Suprapubic skin (tissue), 4 donors: ENCODE measurements around the gene GAP43. TPM values are rescaled to one million over a fixed set of nuclear protein-coding genes. Genes with fewer than 3 reads are reported as not detected.

ENCODE experiments used
- DNase-seq, 2 donors: peaks; one replicate each; pipeline ENCODE4 v3.0.0-alpha.2; 2019; ENCODE audit warnings: low spot score in 2 of 2
- H3K27ac ChIP-seq: fragments of 200-600 bp; sonication (generic); one replicate; pipeline ENCODE4 v1.5.1; 2019
- H3K27me3 ChIP-seq: fragments of 200-600 bp; sonication (generic); one replicate; pipeline ENCODE4 v1.5.1; 2019
- H3K36me3 ChIP-seq: fragments of 200-600 bp; sonication (generic); one replicate; pipeline ENCODE4 v1.5.1; 2019
- H3K4me1 ChIP-seq: fragments of 200-600 bp; sonication (generic); one replicate; pipeline ENCODE4 v1.5.1; 2019
- H3K4me3 ChIP-seq: fragments of 200-600 bp; sonication (generic); one replicate; pipeline ENCODE4 v1.5.1; 2019; ENCODE audit warnings: mild to moderate bottlenecking
- H3K9me3 ChIP-seq: fragments of 200-600 bp; sonication (generic); one replicate; pipeline ENCODE4 v1.5.1; 2019
- EP300 ChIP-seq: sonication (generic); formaldehyde crosslinking; IDR thresholded peaks from one replicate; pipeline ENCODE4 v1.6.1; 2017; ENCODE audit warnings: antibody characterized with exemption
- POLR2A ChIP-seq, 2 donors: fragments of 450-650 bp; IDR thresholded peaks; one replicate each; pipeline ENCODE4 v1.6.1; 2017; ENCODE audit warnings: antibody characterized with exemption in 2 of 2, mild to moderate bottlenecking in 2 of 2, moderate library complexity in 2 of 2
- POLR2AphosphoS5 ChIP-seq, 3 donors: sonication (generic); formaldehyde crosslinking; IDR thresholded peaks; one replicate each; pipeline ENCODE4 v1.6.1; 2017; ENCODE audit warnings: antibody characterized with exemption in 3 of 3
- WGBS: methylation state at CpG from one replicate; pipeline ENCODE4 v1.1.5; 2018; 5-methylcytosine and 5-hydroxymethylcytosine counted together
- total RNA-seq, 4 donors: library from RNA; depleted of rRNA; stranded (reverse); fragments of >200 nt; gene quantifications; one replicate each; pipeline ENCODE4 v1.1.0, GENCODE V29; 2016
- TF ChIP-seq, protein P1 (sequence below), 2 donors: fragments of 200-600 bp in 1 of 2; fragments of 450-650 bp in 1 of 2; sonication (generic) in 1 of 2; IDR thresholded peaks; one replicate each; pipeline ENCODE4 v1.5.1; 2016 to 2019; ENCODE audit warnings: antibody characterized with exemption in 2 of 2, mild to moderate bottlenecking in 1 of 2, moderate library complexity in 1 of 2

GAP43 gene, protein sequence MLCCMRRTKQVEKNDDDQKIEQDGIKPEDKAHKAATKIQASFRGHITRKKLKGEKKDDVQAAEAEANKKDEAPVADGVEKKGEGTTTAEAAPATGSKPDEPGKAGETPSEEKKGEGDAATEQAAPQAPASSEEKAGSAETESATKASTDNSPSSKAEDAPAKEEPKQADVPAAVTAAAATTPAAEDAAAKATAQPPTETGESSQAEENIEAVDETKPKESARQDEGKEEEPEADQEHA
- total RNA-seq: not detected

DNA sequence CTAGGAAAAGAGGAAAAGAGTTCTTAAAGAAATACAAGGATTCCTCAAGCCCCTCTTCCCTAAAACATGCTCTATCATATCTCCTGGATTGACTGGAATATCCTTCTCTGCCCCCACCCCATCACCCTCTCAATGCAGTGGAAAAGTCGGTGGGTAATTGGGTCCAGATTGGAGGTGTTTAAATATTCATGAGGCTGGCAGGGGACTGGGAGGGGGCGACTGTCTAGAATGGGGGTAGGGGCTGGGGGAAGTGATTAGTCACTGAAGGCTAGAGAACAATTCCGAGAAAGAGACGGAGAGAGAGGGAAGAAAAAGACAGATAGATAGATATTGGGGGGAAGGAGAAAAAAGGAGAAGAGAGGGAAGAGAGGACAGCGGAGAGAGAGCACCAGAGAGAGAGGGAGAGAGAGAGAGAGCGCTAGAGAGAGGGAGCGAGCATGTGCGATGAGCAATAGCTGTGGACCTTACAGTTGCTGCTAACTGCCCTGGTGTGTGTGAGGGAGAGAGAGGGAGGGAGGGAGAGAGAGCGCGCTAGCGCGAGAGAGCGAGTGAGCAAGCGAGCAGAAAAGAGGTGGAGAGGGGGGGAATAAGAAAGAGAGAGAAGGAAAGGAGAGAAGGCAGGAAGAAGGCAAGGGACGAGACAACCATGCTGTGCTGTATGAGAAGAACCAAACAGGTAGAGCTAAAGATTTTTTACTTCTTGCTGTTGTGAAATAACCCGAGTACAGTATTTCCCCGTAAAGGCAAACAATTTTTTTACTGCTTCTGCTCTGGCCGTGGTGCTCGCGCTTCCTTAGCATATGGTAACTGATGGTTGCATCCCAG, at the start of gene GAP43:
TSS of gene GAP43 (plus strand) at position 467 of the 825 bp plus-strand sequence. CDS start at position 647, 180 bp downstream.
- Histone ChIP-seq H3K27ac (no peak within 1 kb of the TSS), H3K4me1 (peaks cover 18% of the 10 kb centered on the region), H3K36me3 (no peaks in the 10 kb centered on the region), H3K27me3 (peaks cover 24% of the 10 kb centered on the region), H3K4me3 (peak within 1 kb of the TSS; percentile 14), H3K9me3 (no peaks in the 10 kb centered on the region)
- 7% methylated on average over 20 of the region's 20 CpGs for WGBS
- TF ChIP-seq, protein P1, sequence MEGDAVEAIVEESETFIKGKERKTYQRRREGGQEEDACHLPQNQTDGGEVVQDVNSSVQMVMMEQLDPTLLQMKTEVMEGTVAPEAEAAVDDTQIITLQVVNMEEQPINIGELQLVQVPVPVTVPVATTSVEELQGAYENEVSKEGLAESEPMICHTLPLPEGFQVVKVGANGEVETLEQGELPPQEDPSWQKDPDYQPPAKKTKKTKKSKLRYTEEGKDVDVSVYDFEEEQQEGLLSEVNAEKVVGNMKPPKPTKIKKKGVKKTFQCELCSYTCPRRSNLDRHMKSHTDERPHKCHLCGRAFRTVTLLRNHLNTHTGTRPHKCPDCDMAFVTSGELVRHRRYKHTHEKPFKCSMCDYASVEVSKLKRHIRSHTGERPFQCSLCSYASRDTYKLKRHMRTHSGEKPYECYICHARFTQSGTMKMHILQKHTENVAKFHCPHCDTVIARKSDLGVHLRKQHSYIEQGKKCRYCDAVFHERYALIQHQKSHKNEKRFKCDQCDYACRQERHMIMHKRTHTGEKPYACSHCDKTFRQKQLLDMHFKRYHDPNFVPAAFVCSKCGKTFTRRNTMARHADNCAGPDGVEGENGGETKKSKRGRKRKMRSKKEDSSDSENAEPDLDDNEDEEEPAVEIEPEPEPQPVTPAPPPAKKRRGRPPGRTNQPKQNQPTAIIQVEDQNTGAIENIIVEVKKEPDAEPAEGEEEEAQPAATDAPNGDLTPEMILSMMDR (IDR thresholded peaks at IDR 0.05): no peak
- TF ChIP-seq EP300 (no peak), POLR2A (IDR thresholded peaks at IDR 0.05) (no peak), POLR2AphosphoS5 (IDR thresholded peaks at IDR 0.05) (no peak)
- DNase-seq: no peak

DNA sequence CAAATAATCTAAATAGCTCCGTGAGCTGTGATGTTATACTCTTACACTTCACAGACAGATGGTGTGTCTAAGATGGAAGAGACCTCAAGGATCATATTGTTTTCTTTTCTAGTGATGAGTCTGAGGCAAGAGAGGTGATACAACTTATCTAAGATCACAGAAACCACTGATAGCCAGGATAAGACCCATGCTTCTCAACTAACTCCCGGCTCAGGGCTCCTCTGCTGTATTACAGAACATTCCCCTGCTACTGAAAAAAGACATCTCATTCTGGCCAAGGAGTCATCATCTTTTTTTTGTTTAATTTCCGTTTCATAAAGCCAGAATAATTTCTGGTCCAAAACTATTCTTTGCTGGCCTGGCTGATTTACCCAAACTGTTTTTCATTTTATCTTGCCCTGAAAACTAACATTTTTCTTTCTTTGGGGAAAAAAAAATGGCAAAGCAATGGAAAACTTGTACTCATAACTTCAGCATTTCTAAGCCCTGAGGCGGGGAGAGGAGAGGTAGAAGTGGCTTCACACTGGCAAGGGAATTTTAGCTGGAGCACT, 46.9 kb upstream of the GAP43 start:
- TF ChIP-seq, protein P1 (IDR thresholded peaks at IDR 0.05): no peak
- TF ChIP-seq EP300: no peak
- WGBS: 38% methylated on average over 4 of the region's 4 CpGs

DNA sequence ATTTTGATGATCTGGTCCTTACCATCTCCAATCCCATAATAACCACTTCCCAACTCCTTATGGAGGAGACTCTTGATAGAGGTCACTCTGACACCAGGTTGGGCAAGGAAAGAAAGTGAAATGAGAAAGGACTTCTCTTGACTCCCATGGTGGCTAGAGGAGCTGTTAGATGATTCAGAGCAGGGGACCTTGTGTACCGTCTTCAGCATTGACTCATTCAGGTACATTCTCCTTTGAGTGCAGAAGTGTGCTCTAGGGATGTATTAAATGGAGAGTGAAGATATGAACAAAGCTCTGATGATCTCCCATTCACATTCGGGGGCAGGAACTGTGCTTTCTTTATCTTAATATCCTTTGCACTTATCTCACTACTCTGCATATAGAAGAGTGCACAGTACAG, 46.3 kb upstream of the GAP43 start:
- 89% methylated on average over 2 of the region's 2 CpGs for WGBS

More for the DNA sequence above, 46.9 kb upstream of the GAP43 start:
- no peak overlapping the region for H3K27ac ChIP-seq
- H3K27me3 ChIP-seq: no peaks in the 10 kb centered on the region
- DNase-seq: no peak
- H3K36me3 ChIP-seq: no peaks in the 10 kb centered on the region
- H3K9me3 ChIP-seq: no peaks in the 10 kb centered on the region
- no peak overlapping the region for H3K4me3 ChIP-seq
- no peaks in the 10 kb centered on the region for H3K4me1 ChIP-seq

DNA sequence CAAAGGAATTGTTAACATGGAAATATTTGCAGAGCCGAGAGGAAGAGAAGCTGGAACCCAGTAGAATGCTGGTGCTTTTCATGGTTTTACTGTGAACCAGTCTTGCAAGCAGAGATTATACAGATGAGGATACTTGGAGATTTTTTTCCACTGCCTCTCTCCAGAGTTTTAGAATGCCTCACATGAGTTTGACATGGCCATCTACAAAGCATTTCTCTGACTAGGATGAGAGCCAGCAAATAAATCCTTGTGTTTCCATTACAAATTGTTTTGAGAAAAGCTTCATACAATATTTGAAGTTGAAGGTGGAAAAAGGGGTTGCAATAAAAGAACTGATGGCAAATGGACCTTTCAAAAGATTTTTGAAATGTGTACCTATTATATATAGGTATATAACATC, 45.0 kb upstream of the GAP43 start:
- DNase-seq: no peak
- WGBS: 84% methylated on average over 1 of the region's 1 CpG

More for the DNA sequence above, 46.3 kb upstream of the GAP43 start:
- Histone ChIP-seq H3K4me1 (no peaks in the 10 kb centered on the region), H3K9me3 (no peaks in the 10 kb centered on the region), H3K27me3 (no peaks in the 10 kb centered on the region), H3K27ac (no peak overlapping the region), H3K36me3 (no peaks in the 10 kb centered on the region), H3K4me3 (no peak overlapping the region)
- no peak for TF ChIP-seq POLR2A (IDR thresholded peaks at IDR 0.05)
- no peak for TF ChIP-seq EP300
- TF ChIP-seq POLR2AphosphoS5 (IDR thresholded peaks at IDR 0.05): no peak
- TF ChIP-seq, protein P1 (IDR thresholded peaks at IDR 0.05): no peak
- no peak for DNase-seq

More for the DNA sequence above, 45.0 kb upstream of the GAP43 start:
- TF ChIP-seq POLR2A (IDR thresholded peaks at IDR 0.05): no peak
- TF ChIP-seq, protein P1 (IDR thresholded peaks at IDR 0.05): no peak
- no peak for TF ChIP-seq EP300
- no peak for TF ChIP-seq POLR2AphosphoS5 (IDR thresholded peaks at IDR 0.05)
- H3K36me3 ChIP-seq: no peaks in the 10 kb centered on the region
- no peak overlapping the region for H3K4me3 ChIP-seq
- H3K27me3 ChIP-seq: no peaks in the 10 kb centered on the region
- H3K9me3 ChIP-seq: no peaks in the 10 kb centered on the region
- no peak overlapping the region for H3K27ac ChIP-seq
- no peaks in the 10 kb centered on the region for H3K4me1 ChIP-seq
